Measurements from ENCODE around the gene WNT11. TPM values are rescaled to one million over a fixed set of nuclear protein-coding genes. Genes with fewer than 3 reads are reported as not detected.

WNT11 gene
- total RNA-seq, 2 donors from 2014 or later: 1.6 to 6.8 TPM

DNA sequence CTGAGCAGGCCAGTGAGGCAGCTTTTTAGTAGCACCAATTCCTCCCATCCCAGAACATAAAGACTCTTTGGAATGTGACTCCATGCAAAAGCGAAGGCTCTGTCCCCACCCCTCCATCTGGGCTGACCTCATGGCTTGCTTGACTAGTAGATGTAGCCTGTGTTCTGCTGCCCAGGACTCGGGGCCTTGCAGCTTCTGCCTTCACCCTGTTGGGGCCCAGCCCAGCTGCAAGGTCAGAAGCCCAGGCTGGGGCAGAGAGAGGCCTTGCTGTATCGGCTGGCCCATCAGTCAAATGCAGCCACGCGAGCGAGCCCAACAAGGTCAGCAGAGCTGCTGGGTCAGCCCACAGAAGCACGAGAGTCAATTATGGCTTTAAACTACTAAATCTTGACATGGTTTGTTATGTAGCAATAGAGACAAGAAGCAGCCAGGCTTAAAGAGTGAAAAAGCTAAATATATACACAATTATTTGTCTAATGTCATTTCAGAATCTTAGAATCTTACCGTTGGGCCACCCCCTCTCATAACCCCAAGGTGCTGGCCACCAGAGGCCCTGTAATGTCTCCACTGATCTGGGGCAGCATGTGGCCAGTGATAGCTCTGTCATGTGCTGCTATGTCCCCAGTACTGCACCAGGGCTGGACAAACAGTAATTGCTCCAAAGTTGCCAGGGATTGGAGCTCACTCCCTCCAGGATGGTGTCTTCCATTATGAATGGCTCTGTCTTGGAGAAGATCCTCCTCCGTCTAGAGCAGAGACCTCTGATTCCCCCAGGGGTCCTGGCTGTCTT is 10.4 kb upstream of the WNT11 start:
- DNase-seq (ENCODE audit: low spot score): no peak
- TF ChIP-seq, protein P1, sequence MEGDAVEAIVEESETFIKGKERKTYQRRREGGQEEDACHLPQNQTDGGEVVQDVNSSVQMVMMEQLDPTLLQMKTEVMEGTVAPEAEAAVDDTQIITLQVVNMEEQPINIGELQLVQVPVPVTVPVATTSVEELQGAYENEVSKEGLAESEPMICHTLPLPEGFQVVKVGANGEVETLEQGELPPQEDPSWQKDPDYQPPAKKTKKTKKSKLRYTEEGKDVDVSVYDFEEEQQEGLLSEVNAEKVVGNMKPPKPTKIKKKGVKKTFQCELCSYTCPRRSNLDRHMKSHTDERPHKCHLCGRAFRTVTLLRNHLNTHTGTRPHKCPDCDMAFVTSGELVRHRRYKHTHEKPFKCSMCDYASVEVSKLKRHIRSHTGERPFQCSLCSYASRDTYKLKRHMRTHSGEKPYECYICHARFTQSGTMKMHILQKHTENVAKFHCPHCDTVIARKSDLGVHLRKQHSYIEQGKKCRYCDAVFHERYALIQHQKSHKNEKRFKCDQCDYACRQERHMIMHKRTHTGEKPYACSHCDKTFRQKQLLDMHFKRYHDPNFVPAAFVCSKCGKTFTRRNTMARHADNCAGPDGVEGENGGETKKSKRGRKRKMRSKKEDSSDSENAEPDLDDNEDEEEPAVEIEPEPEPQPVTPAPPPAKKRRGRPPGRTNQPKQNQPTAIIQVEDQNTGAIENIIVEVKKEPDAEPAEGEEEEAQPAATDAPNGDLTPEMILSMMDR (IDR thresholded peaks at IDR 0.05): no peak

DNA sequence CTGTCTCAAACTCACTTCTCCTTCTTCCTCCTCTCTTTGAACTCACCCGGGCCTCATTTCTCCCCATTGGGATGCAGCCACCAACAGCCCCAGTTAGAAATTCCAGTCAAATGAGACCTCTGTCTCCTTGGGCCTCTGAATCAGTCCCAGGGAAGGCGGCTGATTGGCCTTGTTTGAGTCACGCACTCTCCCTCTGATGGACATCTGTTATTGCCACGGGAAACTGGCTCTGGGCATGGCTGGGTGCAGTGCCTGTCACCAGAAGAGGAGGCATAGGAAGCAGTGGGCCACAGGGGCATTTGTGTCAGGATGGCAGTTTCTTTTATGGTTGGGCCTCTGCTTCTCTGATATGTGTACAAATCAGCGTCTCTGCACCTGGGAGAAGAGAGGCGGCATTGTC is 9.6 kb upstream of the WNT11 start:
- no peaks in the 10 kb centered on the region for H3K36me3 ChIP-seq
- no peak for DNase-seq (ENCODE audit: low spot score)

More for the DNA sequence above, 10.4 kb upstream of the WNT11 start:
- H3K27me3 ChIP-seq: no peaks in the 10 kb centered on the region
- no peak overlapping the region for H3K27ac ChIP-seq
- no peaks in the 10 kb centered on the region for H3K4me1 ChIP-seq
- H3K9me3 ChIP-seq: no peaks in the 10 kb centered on the region
- no peak overlapping the region for H3K4me3 ChIP-seq
- no peaks in the 10 kb centered on the region for H3K36me3 ChIP-seq

DNA sequence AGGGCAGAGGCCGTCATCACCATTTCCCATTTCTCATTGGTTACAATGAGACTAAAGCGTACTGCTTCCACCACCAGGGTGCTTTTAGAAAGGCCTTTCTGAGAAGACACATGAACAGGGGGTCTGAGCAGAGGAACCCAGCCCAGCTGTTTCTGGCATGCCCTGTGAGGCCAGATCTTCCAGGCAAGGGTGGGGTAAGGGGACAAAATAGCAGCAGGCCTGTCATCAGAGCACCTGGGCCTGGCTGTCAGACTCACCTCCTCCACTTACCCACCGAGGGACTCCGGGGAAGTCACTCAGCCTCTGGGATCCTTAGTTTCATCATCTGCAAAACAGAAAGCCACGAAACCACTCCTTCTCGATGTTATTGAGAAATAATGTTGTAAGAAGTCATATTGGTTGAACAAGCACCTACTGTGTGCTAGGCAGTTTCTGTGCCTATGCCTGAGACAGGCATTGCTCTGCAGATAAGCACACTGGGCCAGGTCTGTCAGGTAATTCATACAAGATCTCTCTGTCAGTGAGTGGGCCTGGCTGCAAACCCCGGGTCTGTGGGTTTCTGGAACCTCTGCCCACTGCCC is 8.8 kb upstream of the WNT11 start:
- TF ChIP-seq, protein P1 (IDR thresholded peaks at IDR 0.05): no peak
- H3K4me3 ChIP-seq: no peak overlapping the region
- DNase-seq (ENCODE audit: low spot score): no peak
- no peaks in the 10 kb centered on the region for H3K36me3 ChIP-seq
- peaks cover 0 to 11% of the 10 kb centered on the region in 2 donors for H3K4me1 ChIP-seq
- no peak overlapping the region for H3K27ac ChIP-seq
- H3K27me3 ChIP-seq: no peaks in the 10 kb centered on the region
- H3K9me3 ChIP-seq: no peaks in the 10 kb centered on the region

More for the DNA sequence above, 9.6 kb upstream of the WNT11 start:
- TF ChIP-seq, protein P1 (IDR thresholded peaks at IDR 0.05): no peak
- Histone ChIP-seq H3K9me3 (no peaks in the 10 kb centered on the region), H3K4me3 (no peak overlapping the region), H3K27ac (no peak overlapping the region), H3K27me3 (no peaks in the 10 kb centered on the region), H3K4me1 (peaks cover 0 to 2% of the 10 kb centered on the region in 2 donors)

DNA sequence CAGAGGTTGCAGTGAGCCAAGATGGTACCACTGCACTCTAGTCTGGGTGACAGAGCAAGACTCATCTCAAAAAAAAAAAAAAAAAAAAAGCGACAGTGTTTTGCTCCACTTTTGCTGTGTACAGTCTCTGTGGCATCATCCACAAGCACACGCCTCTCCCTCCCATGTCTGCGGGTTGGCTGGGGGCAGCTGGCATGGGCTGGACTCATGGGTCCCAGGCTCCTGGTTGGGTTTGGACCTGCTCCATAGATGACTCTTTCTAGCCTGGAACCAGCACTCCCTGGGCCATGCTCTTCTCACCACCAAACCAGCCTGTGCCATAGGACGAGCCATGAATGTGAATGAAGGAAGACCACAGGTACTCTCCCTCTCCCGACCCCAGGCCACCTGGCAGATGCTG is 7.9 kb upstream of the WNT11 start:
- Histone ChIP-seq H3K9me3 (no peaks in the 10 kb centered on the region), H3K27me3 (no peaks in the 10 kb centered on the region)
- no peak for DNase-seq (ENCODE audit: low spot score)

DNA sequence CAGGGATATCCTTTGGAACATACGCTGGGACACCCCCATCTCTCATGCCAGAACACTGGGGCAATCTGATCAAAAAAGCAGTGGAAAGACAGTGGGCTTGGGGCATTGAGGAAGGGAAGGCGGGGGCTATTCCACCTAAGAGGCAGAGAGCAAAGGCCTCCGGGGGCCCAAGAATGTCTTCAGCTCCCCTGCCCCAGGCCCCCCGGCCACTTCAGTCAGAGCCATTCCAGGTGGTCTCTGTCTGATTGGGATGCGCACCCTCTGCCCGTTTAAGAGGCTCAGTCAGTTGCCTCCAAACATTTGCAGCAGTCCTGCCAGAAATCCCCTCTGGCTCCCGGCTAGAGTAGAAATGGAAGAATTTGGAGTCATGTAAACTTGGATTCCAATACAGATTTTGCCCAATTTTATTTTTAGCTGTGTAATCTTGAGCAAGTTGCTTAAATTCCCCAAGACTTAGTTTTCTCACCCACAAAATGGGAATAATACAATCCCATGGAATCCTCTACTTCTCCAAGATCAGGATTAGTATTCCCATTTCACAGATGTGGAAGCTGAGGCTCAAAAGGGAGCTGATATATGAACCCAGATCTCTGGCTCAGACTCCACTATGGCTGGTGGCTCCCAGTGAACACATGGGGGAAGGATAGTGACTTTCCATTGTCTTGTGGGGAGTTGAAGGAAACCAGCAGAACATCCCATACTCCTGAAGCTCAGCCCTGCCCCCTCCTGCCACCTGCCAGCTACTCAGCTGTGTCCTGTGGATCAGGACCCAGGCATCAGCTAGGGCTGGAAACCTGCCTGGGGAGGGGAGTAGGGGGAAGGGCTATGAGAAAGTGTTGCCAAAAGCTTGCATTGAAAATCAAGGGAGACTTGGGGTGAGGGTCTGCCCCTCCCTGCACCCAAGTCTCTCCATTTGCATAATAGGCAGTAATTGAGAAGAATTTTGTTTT is 6.1 kb upstream of the WNT11 start:
- Histone ChIP-seq H3K36me3 (no peaks in the 10 kb centered on the region), H3K27ac (no peak overlapping the region), H3K4me3 (no peak overlapping the region), H3K27me3 (no peaks in the 10 kb centered on the region), H3K9me3 (no peaks in the 10 kb centered on the region), H3K4me1 (peaks cover 0 to 37% of the 10 kb centered on the region in 2 donors)
- no peak for DNase-seq (ENCODE audit: low spot score)
- TF ChIP-seq, protein P1 (IDR thresholded peaks at IDR 0.05): no peak

More for the DNA sequence above, 7.9 kb upstream of the WNT11 start:
- H3K36me3 ChIP-seq: no peaks in the 10 kb centered on the region
- H3K4me1 ChIP-seq: peaks cover 0 to 20% of the 10 kb centered on the region in 2 donors
- no peak overlapping the region for H3K4me3 ChIP-seq
- TF ChIP-seq, protein P1 (IDR thresholded peaks at IDR 0.05): no peak
- H3K27ac ChIP-seq: no peak overlapping the region
